ENCODE measurements around the gene FHOD3.

DNA sequence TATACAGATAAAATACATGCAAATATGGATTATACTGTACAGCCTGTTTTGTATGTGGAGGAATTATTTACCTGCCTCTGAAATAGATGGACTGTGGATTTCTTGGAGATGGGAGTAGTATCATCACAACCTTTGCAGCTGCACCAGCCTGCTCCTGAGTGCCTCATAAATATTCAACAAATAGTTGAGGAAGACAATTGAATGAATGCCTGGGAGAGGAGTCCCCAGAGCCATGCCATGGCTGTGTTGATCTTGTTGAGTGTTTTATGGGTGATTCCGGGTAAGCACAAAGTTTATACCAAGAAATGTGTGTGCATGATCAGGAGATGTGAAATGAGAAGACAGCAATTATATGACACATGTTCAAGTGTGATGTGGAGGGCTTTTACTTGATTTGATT, 225.0 kb downstream of the FHOD3 start:
- TF ChIP-seq, protein P1, sequence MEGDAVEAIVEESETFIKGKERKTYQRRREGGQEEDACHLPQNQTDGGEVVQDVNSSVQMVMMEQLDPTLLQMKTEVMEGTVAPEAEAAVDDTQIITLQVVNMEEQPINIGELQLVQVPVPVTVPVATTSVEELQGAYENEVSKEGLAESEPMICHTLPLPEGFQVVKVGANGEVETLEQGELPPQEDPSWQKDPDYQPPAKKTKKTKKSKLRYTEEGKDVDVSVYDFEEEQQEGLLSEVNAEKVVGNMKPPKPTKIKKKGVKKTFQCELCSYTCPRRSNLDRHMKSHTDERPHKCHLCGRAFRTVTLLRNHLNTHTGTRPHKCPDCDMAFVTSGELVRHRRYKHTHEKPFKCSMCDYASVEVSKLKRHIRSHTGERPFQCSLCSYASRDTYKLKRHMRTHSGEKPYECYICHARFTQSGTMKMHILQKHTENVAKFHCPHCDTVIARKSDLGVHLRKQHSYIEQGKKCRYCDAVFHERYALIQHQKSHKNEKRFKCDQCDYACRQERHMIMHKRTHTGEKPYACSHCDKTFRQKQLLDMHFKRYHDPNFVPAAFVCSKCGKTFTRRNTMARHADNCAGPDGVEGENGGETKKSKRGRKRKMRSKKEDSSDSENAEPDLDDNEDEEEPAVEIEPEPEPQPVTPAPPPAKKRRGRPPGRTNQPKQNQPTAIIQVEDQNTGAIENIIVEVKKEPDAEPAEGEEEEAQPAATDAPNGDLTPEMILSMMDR (IDR thresholded peaks at IDR 0.05): no peak
- TF ChIP-seq POLR2AphosphoS5 (IDR thresholded peaks at IDR 0.05; ENCODE audit: insufficient read depth in 1 of 2, low read depth in 1 of 2) (no peak), POLR2A (IDR thresholded peaks at IDR 0.05) (no peak)
